NB4 (cell line): ENCODE measurements around the gene TAF10.

ENCODE experiments used
- DNase-seq: peaks from one replicate; pipeline ENCODE4 v3.0.0; 2010; ENCODE audit warnings: low read depth
- H3K4me3 ChIP-seq: one replicate; pipeline ENCODE4 v1.5.1; 2011; ENCODE audit warnings: mild to moderate bottlenecking, low read depth, low read length, moderate library complexity
- MYC ChIP-seq: IDR thresholded peaks from 2 replicates; pipeline ENCODE4 v1.6.1; 2011; ENCODE audit warnings: low read depth, low read length
- POLR2A ChIP-seq: IDR thresholded peaks from 2 replicates; pipeline ENCODE4 v1.6.1; 2011; ENCODE audit warnings: mild to moderate bottlenecking; ENCODE audit not compliant: insufficient read length; ENCODE audit errors: extremely low read depth
- TF ChIP-seq, protein P1 (sequence below): IDR thresholded peaks from 2 replicates; pipeline ENCODE4 v1.6.1; 2011; ENCODE audit warnings: low read depth, low read length
- TF ChIP-seq, protein P2 (sequence below): IDR thresholded peaks from one replicate; pipeline ENCODE4 v1.5.1; 2012; ENCODE audit warnings: low read depth, low read length

Gene TAF10

GRCh38 chr11:6640036-6640984, 28.3 kb upstream of the TAF10 start:
- no peak for DNase-seq
- H3K4me3 ChIP-seq: no peak overlapping the region
- no peak for TF ChIP-seq MYC
- TF ChIP-seq, protein P1, sequence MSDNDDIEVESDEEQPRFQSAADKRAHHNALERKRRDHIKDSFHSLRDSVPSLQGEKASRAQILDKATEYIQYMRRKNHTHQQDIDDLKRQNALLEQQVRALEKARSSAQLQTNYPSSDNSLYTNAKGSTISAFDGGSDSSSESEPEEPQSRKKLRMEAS: no peak
- TF ChIP-seq, protein P2, sequence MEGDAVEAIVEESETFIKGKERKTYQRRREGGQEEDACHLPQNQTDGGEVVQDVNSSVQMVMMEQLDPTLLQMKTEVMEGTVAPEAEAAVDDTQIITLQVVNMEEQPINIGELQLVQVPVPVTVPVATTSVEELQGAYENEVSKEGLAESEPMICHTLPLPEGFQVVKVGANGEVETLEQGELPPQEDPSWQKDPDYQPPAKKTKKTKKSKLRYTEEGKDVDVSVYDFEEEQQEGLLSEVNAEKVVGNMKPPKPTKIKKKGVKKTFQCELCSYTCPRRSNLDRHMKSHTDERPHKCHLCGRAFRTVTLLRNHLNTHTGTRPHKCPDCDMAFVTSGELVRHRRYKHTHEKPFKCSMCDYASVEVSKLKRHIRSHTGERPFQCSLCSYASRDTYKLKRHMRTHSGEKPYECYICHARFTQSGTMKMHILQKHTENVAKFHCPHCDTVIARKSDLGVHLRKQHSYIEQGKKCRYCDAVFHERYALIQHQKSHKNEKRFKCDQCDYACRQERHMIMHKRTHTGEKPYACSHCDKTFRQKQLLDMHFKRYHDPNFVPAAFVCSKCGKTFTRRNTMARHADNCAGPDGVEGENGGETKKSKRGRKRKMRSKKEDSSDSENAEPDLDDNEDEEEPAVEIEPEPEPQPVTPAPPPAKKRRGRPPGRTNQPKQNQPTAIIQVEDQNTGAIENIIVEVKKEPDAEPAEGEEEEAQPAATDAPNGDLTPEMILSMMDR: no peak
- TF ChIP-seq POLR2A: no peak

GRCh38 chr11:6638429-6638828, 26.4 kb upstream of the TAF10 start:
- TF ChIP-seq, protein P2: no peak
- TF ChIP-seq MYC: no peak
- TF ChIP-seq POLR2A: no peak
- TF ChIP-seq, protein P1: no peak
- peak; percentile 39 for DNase-seq
- no peak overlapping the region for H3K4me3 ChIP-seq

DNA sequence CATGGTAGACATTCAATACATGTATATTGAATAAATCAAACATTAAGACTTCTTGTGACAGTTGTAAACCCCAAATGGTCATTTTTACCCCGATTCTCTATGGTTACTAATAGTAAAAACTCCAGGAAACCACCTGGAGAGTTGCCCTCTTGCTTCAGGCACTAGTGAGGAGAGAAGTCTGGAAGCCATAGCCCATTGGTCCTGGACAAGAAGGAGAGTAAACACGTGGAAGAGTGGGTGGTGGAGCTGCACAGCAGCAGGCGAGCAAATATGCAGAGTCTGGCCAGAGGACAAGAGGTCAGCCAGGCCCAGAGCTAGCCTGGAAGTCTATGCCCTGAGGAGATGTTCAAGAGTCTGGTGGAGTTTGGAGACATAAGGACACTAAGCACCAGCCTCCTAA, 25.9 kb upstream of the TAF10 start:
- TF ChIP-seq POLR2A: no peak
- H3K4me3 ChIP-seq: no peak overlapping the region
- DNase-seq: no peak

DNA sequence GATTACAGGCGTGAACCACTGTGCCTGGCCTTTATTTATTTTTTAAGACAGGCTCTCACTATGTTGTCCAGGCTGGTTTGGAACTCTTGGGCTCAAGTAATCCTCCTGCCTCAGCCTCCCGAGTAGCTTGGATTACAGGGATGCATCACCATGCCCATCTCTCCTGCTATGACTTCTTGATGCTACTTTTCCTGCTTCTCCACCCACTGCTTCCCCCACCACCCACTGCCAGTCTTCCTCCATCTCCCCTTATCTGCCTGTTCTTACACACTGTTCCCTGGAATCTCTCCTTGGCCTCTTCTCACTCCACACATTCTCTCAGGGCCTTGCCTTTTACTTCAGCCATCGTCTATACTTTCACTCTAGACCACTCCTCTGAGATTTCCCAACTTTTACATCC, 24.5 kb upstream of the TAF10 start:
- TF ChIP-seq MYC: no peak
- TF ChIP-seq, protein P1: no peak
- TF ChIP-seq, protein P2: no peak
- TF ChIP-seq POLR2A: no peak
- no peak for DNase-seq
- H3K4me3 ChIP-seq: no peak overlapping the region

DNA sequence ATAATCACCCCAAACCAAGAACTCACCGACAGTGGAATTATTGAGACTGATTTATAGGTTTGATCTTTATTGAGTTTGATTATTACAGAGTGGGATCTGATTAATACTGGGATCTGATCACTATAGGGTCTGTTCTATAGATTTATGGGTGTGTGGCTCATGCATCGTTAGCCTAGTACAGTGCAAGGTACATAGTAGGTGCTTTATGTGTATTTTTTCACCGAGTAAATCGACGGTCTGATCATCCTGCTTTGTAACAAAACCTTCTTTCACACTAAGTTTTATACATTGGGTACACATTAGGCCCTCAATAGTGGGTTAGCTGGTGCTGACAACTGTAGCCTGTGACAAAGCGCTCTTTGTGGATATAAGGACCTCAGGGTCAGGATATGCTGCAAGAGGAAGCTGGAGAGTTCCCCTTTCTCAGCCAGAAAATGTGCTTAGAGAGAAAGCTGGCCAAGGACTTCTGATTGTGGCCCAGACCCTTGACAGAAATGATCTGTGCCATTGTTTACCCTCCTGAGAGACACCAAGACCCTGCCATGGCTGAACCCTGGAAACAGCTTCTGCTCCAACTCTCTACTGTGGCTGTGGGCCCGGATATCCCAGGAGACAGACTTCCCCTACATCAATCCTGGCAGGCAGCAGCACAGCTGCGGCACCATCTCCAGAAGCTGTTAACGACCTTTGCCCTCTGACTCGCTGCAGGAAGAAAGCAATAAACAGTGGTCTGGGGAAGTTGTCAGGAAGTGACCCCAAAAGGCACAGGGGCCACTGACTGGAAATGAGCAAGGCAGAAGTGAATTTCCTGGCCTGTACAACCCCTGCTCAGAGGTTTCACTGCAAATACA, 23.3 kb upstream of the TAF10 start:
- peak; percentile 93 for DNase-seq
- peak overlapping the region; percentile 26 for H3K4me3 ChIP-seq
- TF ChIP-seq MYC: peak; percentile 87
- TF ChIP-seq, protein P2: no peak
- TF ChIP-seq, protein P1: peak; percentile 68

- DNase-seq: no peak
- TF ChIP-seq MYC (no peak), POLR2A (no peak)
- TF ChIP-seq, protein P1: no peak
- TF ChIP-seq, protein P2: no peak
- H3K4me3 ChIP-seq: no peak overlapping the region
Observed at GRCh38 chr11:6634534-6634933, 22.5 kb upstream of the TAF10 start.
